Natural killer cell (primary cell): ENCODE results near the gene RAP1GAP. TPM values are rescaled to one million over a fixed set of nuclear protein-coding genes. Genes with fewer than 3 reads are reported as not detected.

Experiments used
- ATAC-seq, 3 donors: fragments of 150-1000 bp in 2 of 3; fragments of 200-7000 bp in 1 of 3; cut with Tn5 transposase; 1 replicate in 1 of 3; 2 replicates in 2 of 3; pipeline ENCODE4 v1.10.0; 2021; ENCODE audit warnings: mild to moderate bottlenecking in 2 of 3, moderate library complexity in 2 of 3
- DNase-seq, 2 donors: peaks; one replicate each; pipeline versions ENCODE4 v3.0.0 to v3.0.0-alpha.2; 2013 to 2021; ENCODE audit warnings: mixed read lengths in 1 of 2
- H3K27ac ChIP-seq: one replicate; pipeline ENCODE4 v1.5.1; 2013; ENCODE audit warnings: mild to moderate bottlenecking, low read length
- H3K27me3 ChIP-seq: one replicate; pipeline ENCODE4 v1.6.1; 2013; ENCODE audit warnings: low read length; ENCODE audit not compliant: control insufficient read depth, insufficient read depth
- H3K36me3 ChIP-seq: one replicate; pipeline ENCODE4 v1.6.1; 2013; ENCODE audit warnings: low read length; ENCODE audit not compliant: control insufficient read depth, insufficient read depth
- H3K4me1 ChIP-seq: one replicate; pipeline ENCODE4 v1.6.1; 2013; ENCODE audit warnings: low read length; ENCODE audit not compliant: control insufficient read depth, insufficient read depth
- H3K4me3 ChIP-seq: one replicate; pipeline ENCODE4 v1.5.1; 2013; ENCODE audit warnings: low read length
- H3K9me3 ChIP-seq: one replicate; pipeline ENCODE4 v1.6.1; 2013; ENCODE audit warnings: low read length; ENCODE audit not compliant: control insufficient read depth, insufficient read depth
- H3K27ac Mint-ChIP-seq, 2 donors: one replicate each; pipeline ENCODE4 v1.8.0; 2022; ENCODE audit warnings: mild to moderate bottlenecking in 2 of 2, mixed read lengths in 2 of 2, moderate library complexity in 1 of 2
- H3K27me3 Mint-ChIP-seq, 2 donors: one replicate each; pipeline ENCODE4 v1.8.0; 2022; ENCODE audit warnings: low read depth in 2 of 2, mixed read lengths in 2 of 2
- H3K36me3 Mint-ChIP-seq: one replicate; pipeline ENCODE4 v1.8.0; 2022; ENCODE audit warnings: mixed read lengths
- H3K4me1 Mint-ChIP-seq, 2 donors: one replicate each; pipeline ENCODE4 v1.8.0; 2022; ENCODE audit warnings: mixed read lengths in 2 of 2
- H3K4me3 Mint-ChIP-seq: one replicate; pipeline ENCODE4 v1.8.0; 2022; ENCODE audit warnings: mild to moderate bottlenecking, moderate library complexity, mixed read lengths
- H3K9me3 Mint-ChIP-seq, 2 donors: one replicate each; pipeline ENCODE4 v1.8.0; 2022; ENCODE audit warnings: mixed read lengths in 2 of 2
- WGBS: methylation state at CpG from one replicate; pipeline ENCODE4 v1.1.7; 2013; ENCODE audit warnings: missing lambda C conversion rate; ENCODE audit not compliant: insufficient coverage; 5-methylcytosine and 5-hydroxymethylcytosine counted together
- intact Hi-C: fragments of 100-400 bp; cut with micrococcal nuclease; formaldehyde crosslinking; loops from one replicate; pipeline ENCODE4 v1.14.2; 2022
- total RNA-seq, 4 donors: library from RNA; stranded (reverse); fragments of 120-200 nt in 1 of 4; gene quantifications; one replicate each; pipeline versions ENCODE4 v1.2.3 to v1.2.4, GENCODE V29; 2013 to 2022
- TF ChIP-seq, protein P1 (sequence below): fragments of 200-600 bp; IDR thresholded peaks from one replicate; pipeline ENCODE4 v1.8.0; 2022; ENCODE audit warnings: antibody characterized with exemption

Gene RAP1GAP
- total RNA-seq, 3 donors from 2014 or later (not counting 1 experiment from before 2014, with no cell fraction given): 0.47 to 1.1 TPM; not detected in 1

GRCh38 chr1:21579791-21580190, 89.4 kb downstream of the RAP1GAP start:
- H3K4me3 Mint-ChIP-seq: no peak overlapping the region
- no peaks in the 10 kb centered on the region for H3K36me3 ChIP-seq
- H3K4me1 ChIP-seq: no peaks in the 10 kb centered on the region
- no peaks in the 10 kb centered on the region for H3K9me3 Mint-ChIP-seq
- WGBS: 57% methylated on average over 3 of the region's 3 CpGs
- no peaks in the 10 kb centered on the region for H3K36me3 Mint-ChIP-seq
- DNase-seq (no peak), ATAC-seq (no peak)
- intact Hi-C loops: no loop called here
- TF ChIP-seq, protein P1, sequence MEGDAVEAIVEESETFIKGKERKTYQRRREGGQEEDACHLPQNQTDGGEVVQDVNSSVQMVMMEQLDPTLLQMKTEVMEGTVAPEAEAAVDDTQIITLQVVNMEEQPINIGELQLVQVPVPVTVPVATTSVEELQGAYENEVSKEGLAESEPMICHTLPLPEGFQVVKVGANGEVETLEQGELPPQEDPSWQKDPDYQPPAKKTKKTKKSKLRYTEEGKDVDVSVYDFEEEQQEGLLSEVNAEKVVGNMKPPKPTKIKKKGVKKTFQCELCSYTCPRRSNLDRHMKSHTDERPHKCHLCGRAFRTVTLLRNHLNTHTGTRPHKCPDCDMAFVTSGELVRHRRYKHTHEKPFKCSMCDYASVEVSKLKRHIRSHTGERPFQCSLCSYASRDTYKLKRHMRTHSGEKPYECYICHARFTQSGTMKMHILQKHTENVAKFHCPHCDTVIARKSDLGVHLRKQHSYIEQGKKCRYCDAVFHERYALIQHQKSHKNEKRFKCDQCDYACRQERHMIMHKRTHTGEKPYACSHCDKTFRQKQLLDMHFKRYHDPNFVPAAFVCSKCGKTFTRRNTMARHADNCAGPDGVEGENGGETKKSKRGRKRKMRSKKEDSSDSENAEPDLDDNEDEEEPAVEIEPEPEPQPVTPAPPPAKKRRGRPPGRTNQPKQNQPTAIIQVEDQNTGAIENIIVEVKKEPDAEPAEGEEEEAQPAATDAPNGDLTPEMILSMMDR: no peak
- no peaks in the 10 kb centered on the region for H3K4me1 Mint-ChIP-seq
- H3K27me3 ChIP-seq: no peaks in the 10 kb centered on the region
- H3K9me3 ChIP-seq: no peaks in the 10 kb centered on the region
- no peak overlapping the region for H3K27ac Mint-ChIP-seq
- no peaks in the 10 kb centered on the region for H3K27me3 Mint-ChIP-seq
- H3K4me3 ChIP-seq: no peak overlapping the region
- H3K27ac ChIP-seq: no peak overlapping the region

GRCh38 chr1:21577933-21578332, 91.2 kb downstream of the RAP1GAP start:
- no peaks in the 10 kb centered on the region for H3K36me3 Mint-ChIP-seq
- no peak overlapping the region for H3K27ac ChIP-seq
- H3K27me3 Mint-ChIP-seq: peaks cover 0 to 10% of the 10 kb centered on the region in 2 donors
- H3K27ac Mint-ChIP-seq: no peak overlapping the region
- no peaks in the 10 kb centered on the region for H3K4me1 Mint-ChIP-seq
- WGBS: 94% methylated on average over 9 of the region's 9 CpGs
- no peaks in the 10 kb centered on the region for H3K27me3 ChIP-seq
- H3K4me3 ChIP-seq: no peak overlapping the region
- H3K4me3 Mint-ChIP-seq: no peak overlapping the region
- ATAC-seq (no peak), DNase-seq (no peak)
- H3K4me1 ChIP-seq: no peaks in the 10 kb centered on the region
- H3K9me3 ChIP-seq: no peaks in the 10 kb centered on the region
- TF ChIP-seq, protein P1: no peak
- intact Hi-C loops: no loop called here
- no peaks in the 10 kb centered on the region for H3K9me3 Mint-ChIP-seq
- no peaks in the 10 kb centered on the region for H3K36me3 ChIP-seq

- Mint-ChIP-seq H3K36me3 (no peaks in the 10 kb centered on the region), H3K27me3 (peaks cover 0 to 10% of the 10 kb centered on the region in 2 donors), H3K27ac (no peak overlapping the region), H3K9me3 (no peaks in the 10 kb centered on the region), H3K4me3 (no peak overlapping the region), H3K4me1 (no peaks in the 10 kb centered on the region)
- DNase-seq (no peak), ATAC-seq (no peak)
- Histone ChIP-seq H3K36me3 (no peaks in the 10 kb centered on the region), H3K9me3 (no peaks in the 10 kb centered on the region), H3K4me3 (no peak overlapping the region), H3K27ac (no peak overlapping the region), H3K4me1 (no peaks in the 10 kb centered on the region), H3K27me3 (no peaks in the 10 kb centered on the region)
- intact Hi-C loops: no loop called here
- 85% methylated on average over 26 of the region's 26 CpGs for WGBS
- TF ChIP-seq, protein P1: no peak
These were observed 91.8 kb downstream of the RAP1GAP start for GRCh38 chr1:21577324-21577723.

DNA sequence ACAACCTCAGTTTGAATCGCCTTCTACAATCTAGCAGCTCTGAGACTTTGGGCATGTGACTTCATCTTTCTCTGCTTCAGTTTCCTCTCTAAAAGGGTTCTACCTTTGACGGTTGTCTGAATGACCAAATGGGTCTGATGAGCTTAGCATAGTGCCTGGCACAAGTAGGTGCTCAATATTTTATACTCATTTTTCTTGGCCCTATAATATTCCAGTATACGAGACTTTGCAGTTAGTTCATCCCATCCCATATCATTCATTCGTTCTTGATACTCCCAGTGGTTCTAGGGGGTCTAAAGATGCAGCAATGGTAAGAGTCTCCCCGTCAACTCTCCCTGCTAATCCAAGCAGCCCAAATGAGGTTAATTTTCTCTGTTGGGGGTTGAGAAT, 92.4 kb downstream of the RAP1GAP start:
- H3K27me3 ChIP-seq: no peaks in the 10 kb centered on the region
- Mint-ChIP-seq H3K4me1 (no peaks in the 10 kb centered on the region), H3K4me3 (no peak overlapping the region), H3K36me3 (no peaks in the 10 kb centered on the region), H3K9me3 (no peaks in the 10 kb centered on the region), H3K27me3 (peaks cover 0 to 10% of the 10 kb centered on the region in 2 donors), H3K27ac (no peak overlapping the region)
- ATAC-seq: no peak
- 89% methylated on average over 3 of the region's 5 CpGs for WGBS
- TF ChIP-seq, protein P1: no peak
- H3K27ac ChIP-seq: no peak overlapping the region
- DNase-seq: no peak
- H3K4me1 ChIP-seq: no peaks in the 10 kb centered on the region
- intact Hi-C loops: no loop called here
- no peaks in the 10 kb centered on the region for H3K36me3 ChIP-seq
- no peak overlapping the region for H3K4me3 ChIP-seq
- H3K9me3 ChIP-seq: no peaks in the 10 kb centered on the region
